Ishikawa (cell line): ENCODE measurements around the gene FAF2.

Experiments used
- CREB1 ChIP-seq: IDR thresholded peaks from 2 replicates; pipeline ENCODE4 v1.6.1; 2012; ENCODE audit warnings: low read depth
- EGR1 ChIP-seq: IDR thresholded peaks from 2 replicates; pipeline ENCODE4 v1.6.1; 2012
- EP300 ChIP-seq: IDR thresholded peaks from 2 replicates; pipeline ENCODE4 v1.6.1; 2012; ENCODE audit warnings: borderline replicate concordance
- NFIC ChIP-seq: IDR thresholded peaks from 2 replicates; pipeline ENCODE4 v1.6.1; 2012
- TAF1 ChIP-seq: IDR thresholded peaks from 2 replicates; pipeline ENCODE4 v1.6.1; 2012; ENCODE audit warnings: low read depth, mild to moderate bottlenecking
- TEAD4 ChIP-seq: IDR thresholded peaks from 2 replicates; pipeline ENCODE4 v1.6.1; 2012
- YY1 ChIP-seq: IDR thresholded peaks from 2 replicates; pipeline ENCODE4 v1.6.1; 2012; ENCODE audit warnings: low read depth

DNA sequence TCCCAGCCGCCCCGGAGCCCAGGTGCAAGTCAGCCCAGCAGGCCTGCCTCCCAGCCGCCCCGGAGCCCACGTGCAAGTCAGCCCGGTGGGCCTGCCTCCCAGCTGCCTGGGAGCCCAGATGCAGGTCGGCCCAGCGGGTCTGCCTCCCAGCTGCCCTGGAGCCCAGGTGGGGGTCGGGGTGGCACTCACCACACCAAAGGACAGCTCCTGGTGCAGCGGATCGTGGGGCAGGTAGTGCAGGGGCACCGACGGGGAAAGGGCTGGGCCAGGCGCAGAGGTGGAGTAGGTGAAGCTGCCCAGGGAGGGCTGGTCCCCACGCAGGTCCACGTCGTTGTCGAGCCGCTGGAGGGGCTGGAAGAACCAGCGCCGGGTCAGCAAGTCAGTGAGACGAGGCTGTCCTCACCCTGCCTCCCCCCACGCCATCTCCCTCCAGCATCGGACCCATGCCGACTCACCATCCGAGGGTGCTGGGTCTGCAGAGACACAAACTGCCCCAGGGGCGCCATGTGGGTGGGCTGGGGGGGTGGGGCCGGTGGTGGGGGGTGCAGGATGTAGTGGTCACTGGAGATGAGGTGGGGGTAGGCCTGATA lies 82.3 kb downstream of the FAF2 start:
- TF ChIP-seq TAF1 (no peak), YY1 (no peak), EGR1 (no peak), TEAD4 (no peak), EP300 (no peak), CREB1 (no peak), NFIC (no peak)
